ENCODE data around the gene LRRTM3. TPM values are rescaled to one million over a fixed set of nuclear protein-coding genes. Genes with fewer than 3 reads are reported as not detected.

The LRRTM3 gene
- total RNA-seq, 1 experiment from 2014 or later, result 0.96 TPM

GRCh38 chr10:66940965-66941364 lies 15.1 kb downstream of the LRRTM3 start:
- no peak overlapping the region for H2BK120ac ChIP-seq (ENCODE audit: low read depth, low read length, poor library complexity, severe bottlenecking)
- peaks cover 0 to 3% (median 0%) of the 10 kb centered on the region in 3 experiments; a peak in 2 of 7 replicates for H3K36me3 Mint-ChIP-seq (ENCODE audit: insufficient read depth in 1 of 3, low read depth in 3 of 3)
- no peak overlapping the region for H3K4me3 Mint-ChIP-seq
- H4K20me1 ChIP-seq (ENCODE audit: control insufficient read depth, insufficient read depth, insufficient read length), result no peaks in the 10 kb centered on the region
- no peaks in the 10 kb centered on the region for H3K4me1 ChIP-seq (ENCODE audit: insufficient read depth, low read length)
- no peak overlapping the region for H3K18ac ChIP-seq (ENCODE audit: insufficient read length, low read depth, low read length)
- H3K23me2 ChIP-seq (ENCODE audit: insufficient read length, low read depth, low read length, poor library complexity, severe bottlenecking), result no peaks in the 10 kb centered on the region
- H3K4me2 ChIP-seq (ENCODE audit: insufficient read depth, insufficient read length, low read length), result no peak overlapping the region
- no peak for DNase-seq
- H4K8ac ChIP-seq (replicated peaks; ENCODE audit: insufficient read length, low read depth, low read length), result no peak overlapping the region
- no peaks in the 10 kb centered on the region for H3K27me3 Mint-ChIP-seq (ENCODE audit: low read depth)
- H3K9me3 ChIP-seq (ENCODE audit: control insufficient read depth, low read depth, low read length), result no peaks in the 10 kb centered on the region
- no peak overlapping the region for H2BK5ac ChIP-seq (ENCODE audit: insufficient read length, low read length)
- H3K79me2 ChIP-seq (ENCODE audit: insufficient read depth, low read length), result no peaks in the 10 kb centered on the region
- H2BK20ac ChIP-seq (ENCODE audit: low read depth, low read length, poor library complexity, severe bottlenecking), result no peak overlapping the region
- TF ChIP-seq CTCF (conservative IDR thresholded peaks at IDR 0.05), result no peak
- H2AFZ ChIP-seq (ENCODE audit: low read length), result no peak overlapping the region
- H3K27me3 ChIP-seq (ENCODE audit: insufficient read depth, low read length), result no peaks in the 10 kb centered on the region
- H3K9ac ChIP-seq (ENCODE audit: extremely low read depth, insufficient read length, low read length), result no peak overlapping the region
- no peak overlapping the region for H3K23ac ChIP-seq (ENCODE audit: insufficient read length, low read depth, low read length)
- no peak overlapping the region for H2AK5ac ChIP-seq (ENCODE audit: insufficient read length, low read length)
- no peak overlapping the region for H3T11ph ChIP-seq (ENCODE audit: low read length)
- 0 out of 4 replicates have a peak, but pooled peaks cover 0 to 2% of the 10 kb centered on the region in 2 experiments for H3K4me1 Mint-ChIP-seq
- no peak overlapping the region for H2BK15ac ChIP-seq (ENCODE audit: low read depth, low read length)
- no peak overlapping the region for H3K4ac ChIP-seq (ENCODE audit: low read depth, low read length)
- H4K5ac ChIP-seq (ENCODE audit: insufficient read length, low read depth, low read length), result no peak overlapping the region
- no peaks in the 10 kb centered on the region for H3K9me3 Mint-ChIP-seq
- H2BK12ac ChIP-seq (ENCODE audit: insufficient read length, low read depth, low read length), result no peak overlapping the region
- no peak overlapping the region for H3K14ac ChIP-seq (ENCODE audit: insufficient read depth, low read length)
- no peaks in the 10 kb centered on the region for H3K79me1 ChIP-seq (ENCODE audit: insufficient read depth, low read depth, low read length, poor library complexity, severe bottlenecking)
- no peak overlapping the region for H4K91ac ChIP-seq (ENCODE audit: insufficient read length, low read depth, low read length)
- no peak overlapping the region for H3K56ac ChIP-seq (ENCODE audit: insufficient read length, low read depth, low read length)
- H3K27ac Mint-ChIP-seq, result no peak overlapping the region; a peak in 1 of 7 replicates
- WGBS (ENCODE audit: extremely low coverage, insufficient read length, low lambda C conversion rate), result no CpG with 5 or more reads among the region's 3 CpGs
- H3K27ac ChIP-seq (ENCODE audit: insufficient read length, low read depth, low read length), result no peak overlapping the region
